ENCODE data around the gene OR52W1. TPM values are rescaled to one million over a fixed set of nuclear protein-coding genes. Genes with fewer than 3 reads are reported as not detected.

The OR52W1 gene
- polyA plus RNA-seq (2013, experiment 1 of 2), result not detected
- polyA plus RNA-seq (2013, experiment 2 of 2), result not detected

- Histone ChIP-seq H3K4me3 (ENCODE audit: extremely low read depth, insufficient read depth, low read length, poor library complexity, severe bottlenecking) (no peak within 1 kb of the TSS), H3K9me3 (ENCODE audit: control insufficient read depth, low read length) (no peaks in the 10 kb centered on the region), H3K36me3 (ENCODE audit: control insufficient read depth, insufficient read depth, low read length) (no peaks in the 10 kb centered on the region), H3K27ac (ENCODE audit: low read depth, low read length, severe bottlenecking) (no peak within 1 kb of the TSS), H3K4me1 (ENCODE audit: control insufficient read depth, insufficient read depth, low read length, poor library complexity, severe bottlenecking) (no peaks in the 10 kb centered on the region)
- 93 to 100% methylated on average over 4 to 5 of the region's 5 CpGs for WGBS, 2 experiments (ENCODE audit: insufficient coverage in 2 of 2)
These were observed at the start of gene OR52W1 for GRCh38 chr11:6199174-6199810. Gene OR52W1, plus strand, starts transcription at chr11:6199224. Its CDS starts 0 bp downstream, at chr11:6199224.

DNA sequence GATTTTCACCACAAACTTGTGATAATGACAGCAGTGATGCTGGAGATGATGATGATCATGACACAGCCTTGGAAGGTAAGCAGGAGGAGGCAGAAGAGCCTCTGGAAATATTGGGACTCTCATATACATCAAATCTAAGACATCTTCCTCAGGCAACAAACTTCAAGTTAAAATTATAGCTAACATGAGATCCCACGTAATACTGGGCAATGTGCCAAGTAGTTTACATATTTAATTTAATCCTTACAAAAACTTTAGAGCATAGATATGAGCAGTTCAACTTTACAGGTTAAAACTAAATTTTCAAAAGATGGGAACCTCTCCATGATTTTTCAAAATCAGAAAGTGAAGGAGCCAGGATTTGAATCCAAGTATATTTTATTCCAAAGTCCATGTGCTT is 47.9 kb upstream of the OR52W1 start:
- no CpG with 5 or more reads among the region's 1 CpG for WGBS, 2 experiments (ENCODE audit: insufficient coverage in 2 of 2)

DNA sequence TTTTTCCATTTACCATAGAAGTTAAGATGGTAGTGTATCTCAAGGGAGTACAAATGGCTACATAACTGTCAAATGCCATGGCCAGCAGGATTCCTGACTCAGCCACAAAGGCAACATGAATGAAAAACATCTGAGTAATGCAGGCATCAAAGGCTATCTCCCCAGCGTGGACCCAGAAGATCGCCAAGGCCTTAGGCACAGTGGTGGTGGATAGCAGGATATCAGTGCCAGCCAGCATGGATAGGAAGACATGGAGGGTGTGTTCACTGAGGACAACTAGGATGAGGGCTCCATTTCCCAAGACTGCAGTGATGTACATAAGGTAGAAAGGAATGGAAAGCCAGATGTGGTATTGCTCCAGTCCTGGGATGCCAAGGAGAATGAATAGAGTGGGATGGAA is 46.9 kb upstream of the OR52W1 start:
- Histone ChIP-seq H3K27ac (ENCODE audit: low read depth, low read length, severe bottlenecking) (no peak overlapping the region), H3K9me3 (ENCODE audit: control insufficient read depth, low read length) (no peaks in the 10 kb centered on the region), H3K36me3 (ENCODE audit: control insufficient read depth, insufficient read depth, low read length) (no peaks in the 10 kb centered on the region), H3K4me1 (ENCODE audit: control insufficient read depth, insufficient read depth, low read length, poor library complexity, severe bottlenecking) (no peaks in the 10 kb centered on the region), H3K4me3 (ENCODE audit: extremely low read depth, insufficient read depth, low read length, poor library complexity, severe bottlenecking) (no peak overlapping the region)
- WGBS, 2 experiments (ENCODE audit: insufficient coverage in 2 of 2), result 80 to 81% methylated on average over 2 of the region's 2 CpGs

More for the DNA sequence above, 47.9 kb upstream of the OR52W1 start:
- H3K36me3 ChIP-seq (ENCODE audit: control insufficient read depth, insufficient read depth, low read length), result no peaks in the 10 kb centered on the region
- H3K9me3 ChIP-seq (ENCODE audit: control insufficient read depth, low read length), result no peaks in the 10 kb centered on the region
- H3K4me1 ChIP-seq (ENCODE audit: control insufficient read depth, insufficient read depth, low read length, poor library complexity, severe bottlenecking), result no peaks in the 10 kb centered on the region
- H3K27ac ChIP-seq (ENCODE audit: low read depth, low read length, severe bottlenecking), result no peak overlapping the region
- no peak overlapping the region for H3K4me3 ChIP-seq (ENCODE audit: extremely low read depth, insufficient read depth, low read length, poor library complexity, severe bottlenecking)

GRCh38 chr11:6156628-6157359 is 42.2 kb upstream of the OR52W1 start:
- WGBS, 2 experiments (ENCODE audit: insufficient coverage in 2 of 2), result 80 to 94% methylated on average over 2 of the region's 7 CpGs
- H3K4me1 ChIP-seq (ENCODE audit: control insufficient read depth, insufficient read depth, low read length, poor library complexity, severe bottlenecking), result no peaks in the 10 kb centered on the region
- no peak overlapping the region for H3K4me3 ChIP-seq (ENCODE audit: extremely low read depth, insufficient read depth, low read length, poor library complexity, severe bottlenecking)
- no peaks in the 10 kb centered on the region for H3K9me3 ChIP-seq (ENCODE audit: control insufficient read depth, low read length)
- H3K36me3 ChIP-seq (ENCODE audit: control insufficient read depth, insufficient read depth, low read length), result no peaks in the 10 kb centered on the region
- no peak overlapping the region for H3K27ac ChIP-seq (ENCODE audit: low read depth, low read length, severe bottlenecking)

- Histone ChIP-seq H3K4me1 (ENCODE audit: control insufficient read depth, insufficient read depth, low read length, poor library complexity, severe bottlenecking) (no peaks in the 10 kb centered on the region), H3K27ac (ENCODE audit: low read depth, low read length, severe bottlenecking) (no peak within 1 kb of the TSS), H3K9me3 (ENCODE audit: control insufficient read depth, low read length) (no peaks in the 10 kb centered on the region), H3K36me3 (ENCODE audit: control insufficient read depth, insufficient read depth, low read length) (no peaks in the 10 kb centered on the region), H3K4me3 (ENCODE audit: extremely low read depth, insufficient read depth, low read length, poor library complexity, severe bottlenecking) (no peak within 1 kb of the TSS)
- no CpG with 5 or more reads among the region's 1 CpG for WGBS, 2 experiments (ENCODE audit: insufficient coverage in 2 of 2)
These were observed 28.8 kb upstream of the OR52W1 start, which contains the start of gene OR52B2 for GRCh38 chr11:6170226-6170625. Gene OR52B2, minus strand, starts transcription at chr11:6170326. Its CDS starts 0 bp downstream, at chr11:6170326.

GRCh38 chr11:6175440-6175839 is 23.6 kb upstream of the OR52W1 start:
- Histone ChIP-seq H3K4me1 (ENCODE audit: control insufficient read depth, insufficient read depth, low read length, poor library complexity, severe bottlenecking) (no peaks in the 10 kb centered on the region), H3K27ac (ENCODE audit: low read depth, low read length, severe bottlenecking) (no peak overlapping the region), H3K36me3 (ENCODE audit: control insufficient read depth, insufficient read depth, low read length) (no peaks in the 10 kb centered on the region), H3K9me3 (ENCODE audit: control insufficient read depth, low read length) (no peaks in the 10 kb centered on the region), H3K4me3 (ENCODE audit: extremely low read depth, insufficient read depth, low read length, poor library complexity, severe bottlenecking) (no peak overlapping the region)
- 64 to 70% methylated on average over 2 of the region's 2 CpGs for WGBS, 2 experiments (ENCODE audit: insufficient coverage in 2 of 2)

GRCh38 chr11:6191742-6192141 is 7.3 kb upstream of the OR52W1 start:
- Histone ChIP-seq H3K9me3 (ENCODE audit: control insufficient read depth, low read length) (no peaks in the 10 kb centered on the region), H3K36me3 (ENCODE audit: control insufficient read depth, insufficient read depth, low read length) (no peaks in the 10 kb centered on the region), H3K4me1 (ENCODE audit: control insufficient read depth, insufficient read depth, low read length, poor library complexity, severe bottlenecking) (no peaks in the 10 kb centered on the region), H3K27ac (ENCODE audit: low read depth, low read length, severe bottlenecking) (no peak overlapping the region), H3K4me3 (ENCODE audit: extremely low read depth, insufficient read depth, low read length, poor library complexity, severe bottlenecking) (no peak overlapping the region)

DNA sequence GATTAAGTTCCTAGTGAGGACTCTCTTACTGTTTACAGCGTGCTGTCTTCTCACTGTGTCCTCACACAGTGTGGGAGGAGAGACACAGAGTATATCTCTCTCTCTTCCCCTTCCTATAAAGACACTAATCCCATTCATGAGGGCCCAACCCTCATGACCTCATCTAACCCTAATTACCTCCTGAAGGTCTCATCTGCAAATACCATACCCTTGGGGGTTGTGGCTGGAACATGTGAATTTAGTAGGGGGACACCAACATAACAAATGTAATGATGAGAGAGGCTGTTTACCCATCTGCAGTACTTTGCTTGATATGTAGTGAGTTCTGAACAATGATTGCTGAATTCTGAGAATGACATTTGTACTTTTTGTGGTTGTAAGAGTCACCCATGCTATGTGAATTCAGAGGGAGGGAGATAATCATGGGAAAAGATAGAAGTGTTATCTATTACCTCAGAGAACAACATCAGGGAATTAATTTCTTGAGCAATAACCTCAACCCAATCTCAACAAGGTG is 4.9 kb upstream of the OR52W1 start:
- no peaks in the 10 kb centered on the region for H3K9me3 ChIP-seq (ENCODE audit: control insufficient read depth, low read length)
- H3K36me3 ChIP-seq (ENCODE audit: control insufficient read depth, insufficient read depth, low read length), result no peaks in the 10 kb centered on the region
- no peak overlapping the region for H3K4me3 ChIP-seq (ENCODE audit: extremely low read depth, insufficient read depth, low read length, poor library complexity, severe bottlenecking)
- 60% methylated on average over 1 of the region's 1 CpG; no CpG with 5 or more reads in 1 of the 2 experiments for WGBS, 2 experiments (ENCODE audit: insufficient coverage in 2 of 2)
- no peak overlapping the region for H3K27ac ChIP-seq (ENCODE audit: low read depth, low read length, severe bottlenecking)
- H3K4me1 ChIP-seq (ENCODE audit: control insufficient read depth, insufficient read depth, low read length, poor library complexity, severe bottlenecking), result no peaks in the 10 kb centered on the region

GRCh38 chr11:6196396-6196795 is 2.6 kb upstream of the OR52W1 start:
- Histone ChIP-seq H3K4me1 (ENCODE audit: control insufficient read depth, insufficient read depth, low read length, poor library complexity, severe bottlenecking) (no peaks in the 10 kb centered on the region), H3K4me3 (ENCODE audit: extremely low read depth, insufficient read depth, low read length, poor library complexity, severe bottlenecking) (no peak overlapping the region), H3K36me3 (ENCODE audit: control insufficient read depth, insufficient read depth, low read length) (no peaks in the 10 kb centered on the region), H3K27ac (ENCODE audit: low read depth, low read length, severe bottlenecking) (no peak overlapping the region), H3K9me3 (ENCODE audit: control insufficient read depth, low read length) (no peaks in the 10 kb centered on the region)
- 80 to 100% methylated on average over 1 of the region's 4 CpGs for WGBS, 2 experiments (ENCODE audit: insufficient coverage in 2 of 2)

GRCh38 chr11:6197466-6198200 is 1.4 kb upstream of the OR52W1 start:
- no peak overlapping the region for H3K27ac ChIP-seq (ENCODE audit: low read depth, low read length, severe bottlenecking)
- no peaks in the 10 kb centered on the region for H3K4me1 ChIP-seq (ENCODE audit: control insufficient read depth, insufficient read depth, low read length, poor library complexity, severe bottlenecking)
- no peaks in the 10 kb centered on the region for H3K36me3 ChIP-seq (ENCODE audit: control insufficient read depth, insufficient read depth, low read length)
- 85 to 90% methylated on average over 2 to 3 of the region's 4 CpGs for WGBS, 2 experiments (ENCODE audit: insufficient coverage in 2 of 2)
- no peaks in the 10 kb centered on the region for H3K9me3 ChIP-seq (ENCODE audit: control insufficient read depth, low read length)
- H3K4me3 ChIP-seq (ENCODE audit: extremely low read depth, insufficient read depth, low read length, poor library complexity, severe bottlenecking), result no peak overlapping the region

All from mesodermal cell (in vitro differentiated cells).